HG03095 (cell line): Measurements from ENCODE around the gene DUSP9.
"Not testable (repeated sequence)": the region's sequence is repeated elsewhere in the genome, so short reads cannot be mapped to it uniquely, and the experiment has no call there.

Experiments
- ATAC-seq: cut with Tn5 transposase; IDR thresholded peaks from one replicate; pipeline ENCODE4 v1.9.1; 2021; ENCODE audit warnings: moderate library complexity; ENCODE audit not compliant: unreplicated experiment

The DUSP9 gene

DNA sequence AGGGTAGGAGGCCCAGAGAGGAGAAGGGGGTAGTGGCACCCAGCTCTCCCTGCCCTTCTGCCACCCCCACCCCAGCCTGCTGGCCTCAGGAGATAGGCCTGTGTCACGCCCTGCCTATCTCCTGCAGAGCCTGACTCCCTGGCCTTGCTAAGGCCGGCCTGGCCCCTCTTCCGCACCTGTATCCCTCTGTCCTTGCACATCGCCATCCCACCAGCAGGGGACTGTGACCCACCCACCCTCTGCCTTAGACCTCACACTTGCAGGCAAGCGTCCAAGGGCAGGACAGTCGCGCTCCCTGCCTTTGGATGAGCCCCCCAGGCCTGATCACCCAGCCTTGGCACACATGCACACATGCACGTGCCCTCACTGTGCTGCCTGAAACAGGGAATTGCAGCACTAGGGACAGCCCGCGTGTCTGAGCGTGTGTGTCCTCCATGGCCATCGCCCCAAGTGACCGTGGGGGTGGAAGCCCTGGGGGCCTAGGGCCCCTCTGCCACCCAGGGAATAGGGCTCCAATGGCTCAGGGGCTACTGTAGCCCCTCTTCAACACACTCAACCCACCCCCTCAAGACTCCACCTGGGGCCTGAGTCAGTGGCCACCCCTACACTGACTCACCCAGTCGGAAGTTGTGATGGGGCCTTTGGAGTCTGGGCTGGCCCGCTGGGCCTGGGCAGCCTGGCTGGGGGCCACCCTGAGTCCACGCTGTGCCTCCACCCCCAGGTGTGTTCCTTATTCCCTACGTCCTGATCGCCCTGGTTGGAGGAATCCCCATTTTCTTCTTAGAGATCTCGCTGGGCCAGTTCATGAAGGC, 42.9 kb downstream of the DUSP9 start:
- ATAC-seq, result no peak

GRCh38 chrX:153690466-153690865, 43.5 kb downstream of the DUSP9 start:
- no peak for ATAC-seq

- ATAC-seq, result not testable (repeated sequence)
Measured at GRCh38 chrX:153691032-153691827, 44.2 kb downstream of the DUSP9 start.

GRCh38 chrX:153692003-153692402, 45.0 kb downstream of the DUSP9 start:
- ATAC-seq, result no peak

DNA sequence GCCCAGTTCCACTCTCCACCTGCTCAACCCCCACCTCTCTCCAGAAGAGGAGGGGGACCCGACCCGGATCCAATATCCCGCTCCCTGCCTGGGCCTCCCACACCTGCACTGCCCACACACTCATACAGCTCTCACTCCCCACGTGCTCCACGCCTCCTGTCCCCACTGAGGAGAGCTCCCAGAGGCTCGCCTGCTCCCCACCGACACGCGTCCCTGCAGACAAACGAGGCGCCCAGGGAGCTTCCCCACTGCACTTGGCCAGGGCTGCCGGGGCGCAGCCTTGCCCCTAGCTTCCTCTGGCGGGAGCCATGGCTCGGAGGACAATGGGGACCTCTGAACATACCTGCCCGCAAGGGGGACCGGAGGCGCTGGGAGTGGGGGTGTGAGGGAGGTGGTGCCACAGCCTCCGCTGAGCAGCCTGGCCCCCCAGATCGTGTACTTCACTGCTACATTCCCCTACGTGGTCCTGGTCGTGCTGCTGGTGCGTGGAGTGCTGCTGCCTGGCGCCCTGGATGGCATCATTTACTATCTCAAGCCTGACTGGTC, 45.7 kb downstream of the DUSP9 start:
- no peak for ATAC-seq

- no peak for ATAC-seq
Measured at GRCh38 chrX:153693216-153694086, 46.4 kb downstream of the DUSP9 start.

- not testable (repeated sequence) for ATAC-seq
Measured at GRCh38 chrX:153694256-153694655, 47.3 kb downstream of the DUSP9 start.

DNA sequence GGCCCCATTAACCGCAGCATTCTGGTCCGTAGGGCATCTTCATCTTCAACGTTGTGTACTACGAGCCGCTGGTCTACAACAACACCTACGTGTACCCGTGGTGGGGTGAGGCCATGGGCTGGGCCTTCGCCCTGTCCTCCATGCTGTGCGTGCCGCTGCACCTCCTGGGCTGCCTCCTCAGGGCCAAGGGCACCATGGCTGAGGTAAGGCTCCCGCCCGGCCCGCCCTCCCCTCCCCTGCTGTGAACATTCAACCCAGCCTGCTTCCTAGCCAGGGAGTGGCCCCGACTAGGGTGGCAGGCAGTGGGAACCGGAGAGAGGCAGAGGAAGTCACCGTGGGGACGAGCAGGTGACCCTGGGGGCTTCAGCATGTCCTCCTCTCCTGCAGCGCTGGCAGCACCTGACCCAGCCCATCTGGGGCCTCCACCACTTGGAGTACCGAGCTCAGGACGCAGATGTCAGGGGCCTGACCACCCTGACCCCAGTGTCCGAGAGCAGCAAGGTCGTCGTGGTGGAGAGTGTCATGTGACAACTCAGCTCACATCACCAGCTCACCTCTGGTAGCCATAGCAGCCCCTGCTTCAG, 47.8 kb downstream of the DUSP9 start:
- ATAC-seq, result no peak

DNA sequence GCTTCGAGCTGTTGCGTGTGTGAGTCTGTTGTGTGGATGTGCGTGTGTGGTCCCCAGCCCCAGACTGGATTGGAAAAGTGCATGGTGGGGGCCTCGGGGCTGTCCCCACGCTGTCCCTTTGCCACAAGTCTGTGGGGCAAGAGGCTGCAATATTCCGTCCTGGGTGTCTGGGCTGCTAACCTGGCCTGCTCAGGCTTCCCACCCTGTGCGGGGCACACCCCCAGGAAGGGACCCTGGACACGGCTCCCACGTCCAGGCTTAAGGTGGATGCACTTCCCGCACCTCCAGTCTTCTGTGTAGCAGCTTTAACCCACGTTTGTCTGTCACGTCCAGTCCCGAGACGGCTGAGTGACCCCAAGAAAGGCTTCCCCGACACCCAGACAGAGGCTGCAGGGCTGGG, 49.1 kb downstream of the DUSP9 start:
- no peak for ATAC-seq

- not testable (repeated sequence) for ATAC-seq
Measured at GRCh38 chrX:153696538-153696937, 49.5 kb downstream of the DUSP9 start.

DNA sequence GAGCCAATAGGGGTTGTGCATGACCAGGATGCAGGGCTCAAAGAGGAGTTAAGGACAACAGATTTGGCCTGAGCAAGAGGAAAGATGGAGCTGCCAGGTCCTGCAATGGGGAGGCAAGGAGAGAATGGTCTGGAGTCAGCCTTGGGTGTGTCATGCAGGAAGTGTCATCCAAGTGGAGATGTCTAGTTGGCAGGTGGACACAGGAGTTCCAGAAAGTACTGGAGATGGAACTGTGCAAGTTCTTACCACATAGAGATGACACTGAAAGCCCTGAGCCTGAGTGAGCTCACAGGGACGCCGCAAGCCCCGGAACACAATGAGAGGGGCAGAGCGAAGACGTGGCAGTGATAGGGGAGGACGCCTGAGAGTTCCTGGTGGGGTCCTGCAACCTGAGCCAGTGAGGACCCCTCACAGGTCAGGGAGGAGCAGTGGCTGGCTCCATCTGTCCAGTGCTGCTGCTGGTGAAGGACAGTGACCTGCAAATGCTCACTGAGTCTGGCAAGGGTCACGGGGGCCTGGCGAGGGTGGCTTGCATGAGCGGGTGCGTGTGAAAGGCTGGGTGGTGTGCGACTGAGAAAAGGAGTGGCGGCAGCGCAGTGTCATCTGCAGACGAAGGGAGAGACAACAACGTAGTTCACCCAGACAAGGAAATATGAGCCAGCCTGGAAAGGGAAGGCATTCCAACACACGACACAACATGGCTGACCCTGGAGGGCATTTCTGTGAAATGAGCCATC, 50.2 kb downstream of the DUSP9 start:
- ATAC-seq, result not testable (repeated sequence)

- ATAC-seq, result no peak
Measured at GRCh38 chrX:153697924-153698865, 51.2 kb downstream of the DUSP9 start.

GRCh38 chrX:153699210-153699783, 52.3 kb downstream of the DUSP9 start:
- ATAC-seq, result not testable (repeated sequence)

DNA sequence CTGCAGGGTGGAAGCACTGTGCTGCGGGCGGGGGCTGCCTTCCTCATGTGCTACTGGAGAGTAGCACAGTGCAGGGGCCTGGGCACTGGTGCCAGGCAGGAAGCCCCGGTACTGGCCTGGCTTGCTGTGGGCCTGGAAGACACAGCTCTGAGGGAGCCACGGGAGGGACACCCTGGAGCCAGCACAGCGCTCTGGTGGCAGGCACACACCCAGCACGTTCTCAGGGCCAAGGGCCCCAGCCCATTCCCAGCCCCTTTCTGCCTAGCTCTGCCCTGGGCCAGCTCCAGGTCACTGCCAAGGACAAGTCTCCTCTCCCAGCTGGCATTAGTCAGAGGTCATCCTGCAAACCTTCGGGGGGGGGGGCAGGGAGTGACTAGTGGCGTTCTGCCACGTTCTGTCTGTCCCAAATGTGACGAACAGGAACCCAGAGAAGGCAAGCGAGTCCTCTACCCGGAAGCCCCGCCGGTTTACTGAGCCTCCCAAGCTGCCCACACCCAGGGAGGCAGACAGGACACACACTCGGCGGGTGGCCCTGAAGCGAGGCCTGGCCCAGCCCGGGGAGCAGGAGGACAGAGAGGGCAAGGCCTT, 52.9 kb downstream of the DUSP9 start:
- ATAC-seq, result not testable (repeated sequence)

DNA sequence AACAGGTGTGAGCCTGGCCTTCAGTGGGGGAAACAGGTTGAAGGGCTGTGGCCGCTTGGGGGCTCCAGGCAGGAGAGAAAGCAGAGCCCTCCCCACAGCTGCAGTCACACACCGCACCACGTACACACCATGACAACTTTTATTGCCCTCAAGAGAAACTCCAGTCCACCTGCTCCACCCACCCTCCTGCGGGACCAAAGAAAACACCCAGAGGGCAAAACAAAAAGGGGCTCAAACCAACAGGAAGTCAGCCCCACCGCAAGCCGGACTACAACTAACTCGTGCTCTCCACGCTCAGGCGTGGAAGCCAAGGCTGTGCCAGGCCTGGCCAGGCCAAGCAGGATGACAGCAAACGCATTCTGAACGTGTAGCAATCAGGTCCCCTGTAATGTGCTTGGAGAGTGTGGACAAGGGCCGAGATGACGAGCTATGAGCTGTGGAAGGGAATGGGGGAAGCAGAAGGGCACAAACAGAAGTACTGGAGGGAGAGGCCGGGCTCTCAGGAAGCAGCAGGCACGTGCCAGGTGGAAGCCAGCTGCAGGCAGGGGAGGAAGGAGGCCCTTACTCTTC, 53.5 kb downstream of the DUSP9 start:
- no peak for ATAC-seq
